Karpas-422 (cell line): ENCODE results near the gene PCF11. TPM values are rescaled to one million over a fixed set of nuclear protein-coding genes. Genes with fewer than 3 reads are reported as not detected.

ENCODE experiments used
- DNase-seq: peaks from one replicate; pipeline ENCODE4 v3.0.0-alpha.2; 2015
- H2AFZ ChIP-seq: fragments of 200-600 bp; sonication (generic); 2 replicates; pipeline ENCODE4 v1.6.1; 2014; ENCODE audit warnings: antibody characterized with exemption, low read length, mixed read lengths
- H3K27ac ChIP-seq: fragments of 200-600 bp; sonication (generic); 2 replicates; pipeline ENCODE4 v1.5.1; 2014; ENCODE audit warnings: mild to moderate bottlenecking, low read length, moderate library complexity
- H3K27me3 ChIP-seq: fragments of 200-600 bp; sonication (generic); 2 replicates; pipeline ENCODE4 v1.6.1; 2014; ENCODE audit warnings: low read length, mixed read lengths
- H3K36me3 ChIP-seq: fragments of 200-600 bp; sonication (generic); 2 replicates; pipeline ENCODE4 v1.6.1; 2014; ENCODE audit warnings: low read length, mixed read lengths; ENCODE audit not compliant: insufficient read depth
- H3K4me1 ChIP-seq: fragments of 200-600 bp; sonication (generic); 2 replicates; pipeline ENCODE4 v1.6.1; 2014; ENCODE audit warnings: mild to moderate bottlenecking, low read length, mixed read lengths
- H3K4me2 ChIP-seq: fragments of 200-600 bp; sonication (generic); 2 replicates; pipeline ENCODE4 v1.6.1; 2014; ENCODE audit warnings: low read length, low read depth, mild to moderate bottlenecking; ENCODE audit not compliant: poor library complexity, severe bottlenecking
- H3K4me3 ChIP-seq: fragments of 200-600 bp; sonication (generic); 2 replicates; pipeline ENCODE4 v1.5.1; 2014; ENCODE audit warnings: mild to moderate bottlenecking, antibody characterized with exemption, low read length, mixed read lengths
- H3K79me2 ChIP-seq: fragments of 200-600 bp; sonication (generic); 2 replicates; pipeline ENCODE4 v1.6.1; 2014; ENCODE audit warnings: mild to moderate bottlenecking, low read length, mixed read lengths
- H3K9ac ChIP-seq: fragments of 200-600 bp; sonication (generic); 2 replicates; pipeline ENCODE4 v1.6.0; 2014; ENCODE audit warnings: low read length
- H3K9me2 ChIP-seq: fragments of 200-600 bp; sonication (generic), shearing (Covaris generic); replicated peaks from 2 replicates; pipeline ENCODE4 v1.6.0; 2014; ENCODE audit warnings: mild to moderate bottlenecking, low read length, moderate library complexity; ENCODE audit not compliant: insufficient read depth
- H3K9me3 ChIP-seq: fragments of 300-700, 200-600 bp; sonication (generic); 2 replicates; pipeline ENCODE4 v1.6.1; 2014; ENCODE audit warnings: low read length, mixed read lengths
- H4K20me1 ChIP-seq: fragments of 200-600 bp; sonication (generic); 2 replicates; pipeline ENCODE4 v1.6.1; 2014; ENCODE audit warnings: mild to moderate bottlenecking, antibody characterized with exemption, low read length, low read depth; ENCODE audit not compliant: insufficient read depth
- small RNA-seq: library from RNA; depleted of rRNA; stranded (forward); fragments of <200 nt; gene quantifications from one replicate; pipeline ENCODE3, GENCODE V24; 2014
- total RNA-seq: library from RNA; depleted of rRNA; stranded (reverse); fragments of >200 nt; shearing (Covaris generic); gene quantifications from 2 replicates; pipeline ENCODE4 v1.2.3, GENCODE V29; 2014; ENCODE audit warnings: low replicate concordance; rRNA removed

Gene PCF11
- total RNA-seq, 1 experiment from 2014 or later: 165 TPM

GRCh38 chr11:83223457-83223856 lies 66.5 kb downstream of the PCF11 start:
- Histone ChIP-seq H3K79me2 (no peaks in the 10 kb centered on the region), H4K20me1 (peaks cover 4% of the 10 kb centered on the region; the same call in 1 of the 2 replicates), H3K27me3 (peaks cover 9% of the 10 kb centered on the region; the same call in 1 of the 2 replicates), H3K9ac (no peak overlapping the region), H2AFZ (no peak overlapping the region), H3K9me2 (no peaks in the 10 kb centered on the region), H3K4me3 (no peak overlapping the region), H3K4me2 (no peak overlapping the region), H3K36me3 (no peaks in the 10 kb centered on the region), H3K4me1 (no peaks in the 10 kb centered on the region), H3K27ac (no peak overlapping the region), H3K9me3 (no peaks in the 10 kb centered on the region)
- DNase-seq: no peak

- Histone ChIP-seq H3K79me2 (no peaks in the 10 kb centered on the region), H3K36me3 (no peaks in the 10 kb centered on the region), H2AFZ (no peak overlapping the region), H3K27me3 (no peaks in the 10 kb centered on the region), H3K9ac (no peak overlapping the region), H3K9me2 (no peaks in the 10 kb centered on the region), H3K27ac (no peak overlapping the region), H3K4me2 (no peak overlapping the region), H3K4me3 (no peak overlapping the region), H3K4me1 (no peaks in the 10 kb centered on the region), H4K20me1 (no peaks in the 10 kb centered on the region), H3K9me3 (no peaks in the 10 kb centered on the region)
- DNase-seq: no peak
These were observed 78.9 kb downstream of the PCF11 start for GRCh38 chr11:83235825-83236224.

Small RNA genes within 50 kb of the gene (small RNA-seq; reads per million reads assigned to genes)
- gene AP000873.5: not detected

Other genes with a start within 250 kb of the PCF11 start
- 66.5 and 66.7 TPM in 2 replicates for gene RAB30, start 85.2 kb upstream of the PCF11 start, total RNA-seq
- 9.0 and 16.6 TPM in 2 replicates for gene ANKRD42, start 36.6 kb downstream of the PCF11 start, total RNA-seq
- gene CCDC90B, start 129.2 kb downstream of the PCF11 start, total RNA-seq: 81.1 and 121 TPM in 2 replicates